WI38 (cell line): ENCODE data around the gene CRELD2.

Experiments used
- H3K4me3 ChIP-seq: 2 replicates; pipeline ENCODE4 v1.5.1; 2011; ENCODE audit warnings: low read depth, mild to moderate bottlenecking, control low read depth, low read length
- TF ChIP-seq, protein P1 (sequence below): IDR thresholded peaks from 2 replicates; pipeline ENCODE4 v1.5.1; 2012; ENCODE audit warnings: low read depth, mild to moderate bottlenecking, control low read depth, low read length

CRELD2 gene

DNA sequence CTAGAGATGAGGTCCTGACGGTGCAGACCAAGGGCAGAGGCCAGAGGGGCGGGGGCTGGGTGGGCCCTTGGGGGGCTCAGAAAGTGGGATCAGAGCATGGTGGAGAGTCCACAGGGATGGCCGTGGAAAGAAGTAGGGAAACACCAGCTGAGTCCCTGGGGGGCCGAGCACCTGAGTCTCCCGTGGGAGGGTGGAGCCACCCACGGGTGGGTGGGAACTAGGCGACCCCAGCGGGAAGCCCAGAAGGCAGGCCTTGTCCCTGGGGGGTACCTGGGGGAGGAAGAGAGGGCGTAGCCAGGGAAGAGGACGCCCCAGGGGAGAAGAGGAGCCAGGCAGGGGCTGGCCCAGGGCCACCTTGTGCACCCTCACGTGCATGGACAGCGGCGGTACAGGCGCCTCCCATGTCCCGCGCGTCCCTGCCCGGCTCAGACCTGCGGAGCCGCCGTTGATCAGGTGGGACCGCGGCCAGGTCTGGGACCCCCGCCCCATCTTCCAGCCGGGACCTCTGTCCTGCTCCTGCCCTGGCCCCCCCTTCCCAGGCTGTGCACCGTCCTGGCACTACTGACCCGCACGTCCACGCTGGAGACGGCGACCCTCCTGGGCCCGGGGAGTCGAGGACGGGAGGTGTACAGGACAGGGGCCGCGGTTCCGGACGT, 10.2 kb downstream of the CRELD2 start:
- no peak overlapping the region for H3K4me3 ChIP-seq
- TF ChIP-seq, protein P1, sequence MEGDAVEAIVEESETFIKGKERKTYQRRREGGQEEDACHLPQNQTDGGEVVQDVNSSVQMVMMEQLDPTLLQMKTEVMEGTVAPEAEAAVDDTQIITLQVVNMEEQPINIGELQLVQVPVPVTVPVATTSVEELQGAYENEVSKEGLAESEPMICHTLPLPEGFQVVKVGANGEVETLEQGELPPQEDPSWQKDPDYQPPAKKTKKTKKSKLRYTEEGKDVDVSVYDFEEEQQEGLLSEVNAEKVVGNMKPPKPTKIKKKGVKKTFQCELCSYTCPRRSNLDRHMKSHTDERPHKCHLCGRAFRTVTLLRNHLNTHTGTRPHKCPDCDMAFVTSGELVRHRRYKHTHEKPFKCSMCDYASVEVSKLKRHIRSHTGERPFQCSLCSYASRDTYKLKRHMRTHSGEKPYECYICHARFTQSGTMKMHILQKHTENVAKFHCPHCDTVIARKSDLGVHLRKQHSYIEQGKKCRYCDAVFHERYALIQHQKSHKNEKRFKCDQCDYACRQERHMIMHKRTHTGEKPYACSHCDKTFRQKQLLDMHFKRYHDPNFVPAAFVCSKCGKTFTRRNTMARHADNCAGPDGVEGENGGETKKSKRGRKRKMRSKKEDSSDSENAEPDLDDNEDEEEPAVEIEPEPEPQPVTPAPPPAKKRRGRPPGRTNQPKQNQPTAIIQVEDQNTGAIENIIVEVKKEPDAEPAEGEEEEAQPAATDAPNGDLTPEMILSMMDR = no peak

DNA sequence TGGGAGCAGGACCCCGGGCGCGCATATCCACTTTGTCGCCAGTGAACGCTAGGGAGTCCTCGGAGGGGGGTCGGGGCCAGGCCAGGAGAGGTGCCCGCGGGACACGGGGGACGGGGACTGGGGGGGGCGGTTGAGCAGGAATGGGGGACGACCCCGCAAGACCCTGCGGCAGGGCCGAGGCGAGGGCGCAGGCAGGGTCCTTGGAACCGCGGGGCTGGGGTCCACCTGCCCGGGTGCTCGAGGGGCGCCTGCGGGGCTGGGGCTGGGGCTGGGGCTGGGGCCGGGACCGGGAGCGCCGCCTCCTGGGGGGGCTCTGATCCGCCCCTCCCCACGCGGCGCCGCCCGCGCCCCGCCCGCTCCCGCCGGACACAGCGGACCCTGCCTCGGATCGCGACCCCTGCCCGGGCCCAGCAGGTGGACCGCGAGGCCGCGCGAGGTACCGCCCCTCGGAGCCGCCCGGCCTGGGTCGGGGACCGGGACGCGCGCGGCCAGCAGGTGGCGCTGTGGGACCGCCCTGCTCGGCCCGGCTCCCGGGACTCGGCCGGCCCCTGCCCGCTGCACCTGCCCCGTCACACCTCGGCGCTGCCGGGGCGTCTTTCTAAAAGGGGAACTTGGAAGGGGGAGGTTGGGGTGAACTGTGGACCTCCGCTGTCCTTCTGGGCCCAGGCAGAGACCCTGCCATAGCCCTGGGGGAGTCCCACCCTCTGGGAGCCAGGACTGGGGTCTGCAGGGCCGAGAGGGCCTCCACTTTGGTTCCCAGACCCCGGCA, 11.0 kb downstream of the CRELD2 start:
- no peak overlapping the region for H3K4me3 ChIP-seq
- TF ChIP-seq, protein P1 = peak; percentile 32

DNA sequence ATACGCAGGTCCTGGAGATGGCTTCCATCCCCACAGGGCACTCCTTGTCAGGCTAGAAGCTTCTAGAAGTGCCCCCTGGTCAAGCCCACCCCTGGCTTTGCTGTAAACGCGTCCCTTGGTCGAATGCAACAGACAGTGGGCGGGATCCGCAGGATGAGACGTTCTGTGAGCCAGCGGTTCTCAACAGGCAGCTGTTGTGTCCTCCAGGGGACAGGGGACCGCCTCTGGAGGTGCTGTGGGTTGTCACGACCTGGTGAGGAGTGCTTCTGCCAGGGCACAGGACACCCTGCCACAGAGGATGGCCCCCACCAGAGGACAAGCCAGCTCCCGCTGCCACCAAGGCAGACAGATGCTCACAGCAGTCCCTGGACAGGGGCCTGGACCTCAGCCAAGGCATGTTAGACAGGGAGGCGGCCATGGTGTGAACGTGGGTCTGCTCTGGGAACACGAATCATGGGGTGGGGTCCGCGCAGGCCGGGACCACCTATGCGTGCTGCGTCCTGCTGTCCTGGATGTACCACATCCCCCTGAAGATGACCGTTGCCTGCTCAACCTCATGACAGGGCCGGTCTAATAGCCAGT, 11.7 kb downstream of the CRELD2 start:
- TF ChIP-seq, protein P1 = no peak
- no peak overlapping the region for H3K4me3 ChIP-seq

DNA sequence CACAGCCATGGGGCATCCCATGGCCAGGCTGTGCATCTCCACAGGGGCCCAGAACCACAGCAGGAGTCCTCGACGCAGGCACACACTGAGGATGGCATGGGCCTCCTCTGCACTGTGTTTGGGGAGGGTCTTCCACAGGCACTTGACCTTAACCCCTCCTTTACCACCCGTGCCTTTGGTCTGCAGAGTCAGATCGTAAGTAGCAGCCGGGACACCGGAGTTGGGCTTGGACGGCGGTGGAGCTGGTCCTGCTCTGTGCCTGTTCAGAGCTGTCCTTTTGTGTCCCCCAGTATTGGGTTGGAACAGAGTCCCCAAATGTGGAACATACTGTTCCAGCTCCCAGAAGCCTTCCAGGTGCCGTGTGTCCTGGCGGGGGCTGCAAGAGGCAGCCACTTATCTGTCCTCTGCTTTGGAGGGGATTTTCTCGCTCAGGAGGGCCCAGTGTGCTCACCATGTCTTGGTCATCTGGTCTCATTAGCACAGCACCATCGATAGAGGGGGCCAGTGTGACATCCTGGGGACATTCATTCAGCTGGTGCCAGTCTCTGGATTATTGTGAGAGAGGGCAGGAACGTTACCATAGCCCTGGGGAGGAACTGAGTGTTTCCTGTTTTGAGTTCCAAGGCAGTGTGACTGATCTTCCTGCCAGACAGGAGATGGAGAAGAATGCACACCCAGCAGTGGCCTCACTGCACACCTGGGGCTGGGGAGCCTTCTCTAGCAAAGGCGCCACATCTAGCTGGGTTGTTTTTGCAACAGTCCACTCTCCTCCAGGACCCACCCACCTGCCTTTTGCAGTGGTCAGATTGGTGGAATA, 12.4 kb downstream of the CRELD2 start:
- TF ChIP-seq, protein P1 = peak; percentile 51
- no peak overlapping the region for H3K4me3 ChIP-seq

DNA sequence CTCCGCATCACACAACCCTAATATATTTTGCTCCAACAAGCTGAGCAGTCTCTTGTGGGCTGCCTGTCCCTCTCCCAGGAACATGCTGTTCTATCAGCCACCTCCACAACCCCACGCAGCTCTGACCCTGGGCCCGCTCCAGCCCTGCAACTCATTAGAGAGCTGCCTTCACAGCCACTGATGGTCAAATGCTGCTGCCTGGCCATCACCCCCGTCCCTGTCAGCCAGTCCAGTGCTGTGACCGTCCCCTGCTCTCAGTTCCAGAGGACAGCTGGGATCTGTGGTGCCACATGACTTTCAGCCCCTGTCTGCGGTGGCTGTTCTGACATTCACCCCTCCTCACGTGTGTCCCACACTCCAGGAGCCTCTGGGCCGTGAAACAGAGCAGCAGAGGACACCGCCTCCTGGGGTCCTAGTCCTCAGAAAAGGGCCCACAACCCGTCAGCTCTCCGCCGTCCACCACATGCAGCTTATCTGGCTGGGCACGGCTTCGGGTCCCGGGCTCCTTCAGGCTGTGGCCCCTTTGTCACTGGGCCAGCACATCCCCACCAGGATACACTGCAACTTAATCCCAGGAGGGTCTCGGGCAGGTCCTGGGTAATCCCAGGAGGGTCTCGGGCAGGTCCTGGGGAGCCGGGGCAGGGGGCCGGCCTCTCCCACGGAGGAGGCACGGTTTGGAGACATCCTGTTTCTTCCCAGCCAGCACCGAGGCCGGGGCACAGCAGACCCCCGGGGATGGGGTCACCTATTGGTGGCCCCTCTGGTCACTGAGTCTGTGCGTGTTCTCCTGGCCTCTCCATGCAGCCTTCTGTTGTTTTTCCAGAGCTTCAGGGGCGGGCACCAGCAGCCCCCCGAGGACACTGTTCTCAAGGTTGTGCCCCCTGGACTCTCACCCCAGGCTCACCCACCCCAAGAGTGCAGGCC, 15.1 kb downstream of the CRELD2 start:
- no peak overlapping the region for H3K4me3 ChIP-seq
- TF ChIP-seq, protein P1 = no peak

DNA sequence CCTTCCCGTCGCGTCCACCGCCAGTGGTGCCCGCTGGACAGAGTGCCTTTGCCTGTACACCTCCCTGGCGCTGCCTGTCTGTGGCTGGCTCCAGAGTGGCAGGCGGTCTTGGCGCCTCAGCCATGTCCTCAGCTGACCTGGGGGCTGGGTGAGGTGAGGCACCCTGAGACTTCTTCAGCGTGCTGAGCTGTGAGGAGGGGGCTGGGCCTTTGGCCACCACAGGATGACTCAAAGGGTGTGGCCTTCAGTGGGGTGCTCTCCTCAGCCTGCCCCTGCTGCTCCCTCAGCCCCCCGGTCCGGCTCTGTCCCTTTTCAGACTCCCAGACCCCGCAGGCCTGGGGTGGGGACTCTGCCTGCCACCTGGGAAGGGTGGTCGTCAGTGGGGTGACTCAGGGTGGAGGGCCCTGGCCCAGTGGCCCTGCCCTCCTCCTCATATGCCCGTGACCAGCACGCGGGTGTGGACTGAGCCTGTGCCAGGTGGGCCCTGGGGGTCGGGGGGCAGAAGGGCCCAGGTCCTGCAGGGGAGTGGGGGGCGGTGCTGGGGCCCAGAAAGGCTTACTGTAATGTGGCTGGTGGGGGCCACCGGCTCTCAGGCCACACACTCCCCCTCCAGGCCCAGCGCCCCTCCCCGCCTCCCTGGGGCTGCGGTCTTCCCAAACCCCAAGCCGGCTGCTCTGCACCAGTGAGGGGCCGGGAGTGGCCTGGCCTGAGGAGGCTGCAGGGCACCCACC, 15.9 kb downstream of the CRELD2 start:
- TF ChIP-seq, protein P1 = no peak
- peak overlapping the region; percentile 56 for H3K4me3 ChIP-seq
